SH-SY5Y (cell line): ENCODE results near the gene PLXNB1.
A peak's percentile ranks its signal among the peaks of the same experiment; 100 is the strongest.

Source experiments
- GATA2 ChIP-seq: IDR thresholded peaks from 2 replicates; pipeline ENCODE4 v1.6.1; 2011; ENCODE audit warnings: mild to moderate bottlenecking, low read depth, low read length
- GATA3 ChIP-seq: IDR thresholded peaks from 2 replicates; pipeline ENCODE4 v1.6.1; 2011; ENCODE audit warnings: low read depth, mild to moderate bottlenecking, low read length, moderate library complexity

Gene PLXNB1

DNA sequence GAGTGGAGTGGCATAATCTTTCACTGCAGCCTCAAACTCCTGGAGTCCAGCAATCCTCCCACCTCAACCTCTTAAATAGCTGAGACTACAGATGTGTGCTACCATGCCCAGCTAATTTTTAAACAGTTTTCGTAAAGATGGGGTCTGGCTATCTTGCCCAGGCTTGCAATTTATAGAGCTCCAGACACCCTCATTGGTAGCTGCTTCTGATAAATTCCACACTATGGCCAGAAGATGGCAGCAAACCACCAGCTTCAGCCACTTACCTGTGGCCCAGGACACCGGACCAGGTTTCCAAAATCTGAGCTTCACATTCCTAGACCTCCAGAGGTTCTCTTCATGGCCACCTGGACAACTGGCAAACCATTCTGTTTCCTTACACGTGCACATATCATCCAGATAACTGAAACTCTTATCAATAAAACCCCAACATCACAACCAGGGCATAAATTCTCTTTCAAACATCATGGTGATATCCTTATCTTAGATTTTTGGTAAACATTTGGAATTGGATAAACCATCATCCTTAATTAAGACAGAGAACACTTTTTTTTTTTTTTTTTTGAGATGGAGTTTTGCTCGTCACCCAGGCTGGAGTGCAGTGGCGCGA, 29.0 kb downstream of the PLXNB1 start:
- TF ChIP-seq GATA2 (no peak), GATA3 (no peak)

DNA sequence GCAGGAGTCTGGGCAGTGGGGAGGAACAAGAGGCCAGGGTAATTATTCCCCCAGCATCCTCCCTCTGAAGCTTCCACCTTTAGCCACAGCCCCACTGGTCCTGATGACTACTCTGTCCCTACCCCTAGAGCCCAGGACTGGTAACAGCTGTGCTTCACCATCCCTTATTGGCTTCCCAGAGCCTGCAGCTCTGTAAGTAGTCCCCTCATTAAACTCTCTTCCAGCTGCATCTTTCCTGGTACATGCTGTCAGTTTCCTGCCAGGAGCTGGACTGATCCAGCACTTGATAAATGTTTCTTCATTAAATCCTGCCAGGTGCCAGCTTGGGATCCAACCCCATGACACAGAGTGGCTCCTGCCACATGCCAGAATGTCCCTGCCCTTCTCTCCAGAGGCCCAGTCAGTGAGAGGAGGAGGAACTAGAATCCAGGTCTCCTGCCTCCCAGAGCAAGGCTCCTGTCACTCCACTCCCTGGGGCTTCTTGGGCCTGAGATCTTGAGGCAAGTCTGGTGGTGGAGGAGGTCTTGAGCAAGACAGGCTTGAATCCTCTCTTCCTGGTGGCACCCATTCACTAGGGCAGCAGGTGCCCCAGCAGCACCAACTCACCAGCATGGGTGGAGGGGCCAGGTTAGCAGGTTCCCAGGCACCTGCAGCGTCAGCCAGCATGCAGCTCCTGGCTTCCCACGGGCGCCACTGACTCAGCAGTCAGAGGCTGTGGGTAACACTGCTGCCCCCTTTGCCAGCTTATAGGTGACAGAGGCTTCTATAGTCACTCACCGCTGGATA, 30.3 kb downstream of the PLXNB1 start:
- TF ChIP-seq GATA2 (no peak; the same call in 1 of the 2 replicates), GATA3 (no peak)

DNA sequence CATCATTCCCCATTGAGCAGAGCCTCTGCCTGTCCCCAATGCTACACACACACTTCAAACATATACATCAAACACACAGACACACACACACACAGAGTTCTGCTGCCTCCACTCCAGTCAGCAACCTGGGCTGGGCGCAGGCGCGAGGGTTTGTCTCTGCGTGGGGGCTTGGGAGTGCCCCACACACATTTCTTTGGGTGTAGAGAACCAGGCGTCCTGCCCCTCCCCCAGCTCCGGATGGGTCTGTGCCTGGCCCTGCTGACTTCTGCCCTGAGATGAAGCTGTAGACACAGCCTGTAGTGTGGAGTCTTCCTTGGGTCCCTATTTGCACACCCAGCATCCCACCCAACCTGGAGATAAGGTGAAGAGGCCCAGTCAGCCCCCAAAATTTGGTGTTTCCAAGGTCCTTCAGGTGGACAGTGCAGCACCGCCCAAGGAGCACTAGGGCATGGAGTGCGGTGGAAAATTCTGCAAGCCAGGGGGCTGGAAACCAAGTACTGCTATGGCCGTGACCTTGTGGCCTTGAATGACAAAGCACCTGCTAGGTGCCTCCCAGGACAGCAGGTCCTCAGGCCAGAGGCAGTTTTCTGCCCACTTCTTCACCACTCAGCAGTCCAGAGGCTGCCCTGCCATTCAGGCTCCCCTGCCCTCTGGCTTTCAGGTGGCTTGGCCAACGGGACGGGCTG, 31.0 kb downstream of the PLXNB1 start:
- TF ChIP-seq GATA3 = no peak

DNA sequence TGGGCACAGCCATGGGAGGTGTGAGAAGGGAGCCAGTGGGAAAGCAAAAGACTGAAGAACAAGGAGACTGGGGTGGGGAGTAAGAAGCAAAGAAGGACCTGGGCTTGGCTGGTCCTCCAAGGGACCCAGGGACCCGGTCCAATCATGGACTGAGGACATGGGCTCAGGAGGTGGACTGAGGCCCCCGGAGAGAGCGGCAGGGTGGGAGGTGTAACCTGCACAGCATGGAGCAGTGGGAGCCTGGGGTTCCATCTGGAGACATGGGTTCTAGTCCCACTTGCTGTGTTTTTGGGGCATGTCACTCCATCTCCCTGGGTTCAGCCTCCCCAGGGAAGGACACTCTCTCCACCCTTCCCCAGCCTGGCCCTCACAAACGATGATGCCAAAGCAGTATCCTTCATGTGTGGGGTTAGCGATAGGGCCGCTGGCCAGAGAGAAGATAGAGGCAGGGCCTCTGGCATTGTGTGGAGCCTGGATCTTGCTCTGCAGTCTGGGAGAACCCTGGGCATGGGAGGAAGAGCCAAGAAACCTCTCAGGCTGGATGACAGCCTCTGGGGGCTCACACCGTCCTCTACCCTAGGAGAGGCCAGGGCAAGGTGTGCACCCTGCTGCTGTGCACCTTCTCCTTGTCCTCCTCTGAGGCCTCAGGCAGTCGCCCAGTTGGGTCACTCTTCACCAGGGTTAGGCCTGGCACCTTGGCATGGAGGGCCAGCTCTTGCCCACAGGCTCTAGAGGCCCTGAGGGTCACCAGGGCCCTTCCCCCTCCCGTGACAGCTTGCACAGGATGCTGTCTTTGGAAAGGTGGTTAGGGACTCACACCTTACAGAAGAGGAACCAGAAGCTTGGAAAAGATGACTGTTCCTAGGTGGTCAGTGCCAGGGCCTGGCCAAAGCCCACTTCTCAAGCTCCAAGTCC, 31.9 kb downstream of the PLXNB1 start:
- TF ChIP-seq GATA3 (no peak), GATA2 (no peak)

DNA sequence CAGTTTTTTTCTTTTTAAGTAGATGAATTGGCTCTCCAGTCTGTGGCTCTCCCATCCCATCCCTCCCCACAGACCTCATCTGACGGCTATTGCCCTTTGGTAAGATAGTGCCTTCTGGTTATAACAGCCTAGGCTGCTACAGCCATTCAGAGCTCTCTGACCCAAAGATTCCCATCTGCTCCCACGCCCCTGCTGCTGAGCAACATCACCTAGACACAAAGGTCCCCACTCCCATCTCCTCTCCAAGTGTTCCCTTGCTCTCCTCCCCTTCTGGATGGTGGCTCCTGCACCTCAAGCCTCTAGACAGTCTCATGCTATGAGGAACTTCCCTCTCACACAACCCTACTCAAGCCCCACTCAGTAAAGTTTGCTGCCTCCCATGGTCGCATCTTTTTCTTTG, 34.2 kb downstream of the PLXNB1 start:
- TF ChIP-seq GATA3 (no peak), GATA2 (no peak)

DNA sequence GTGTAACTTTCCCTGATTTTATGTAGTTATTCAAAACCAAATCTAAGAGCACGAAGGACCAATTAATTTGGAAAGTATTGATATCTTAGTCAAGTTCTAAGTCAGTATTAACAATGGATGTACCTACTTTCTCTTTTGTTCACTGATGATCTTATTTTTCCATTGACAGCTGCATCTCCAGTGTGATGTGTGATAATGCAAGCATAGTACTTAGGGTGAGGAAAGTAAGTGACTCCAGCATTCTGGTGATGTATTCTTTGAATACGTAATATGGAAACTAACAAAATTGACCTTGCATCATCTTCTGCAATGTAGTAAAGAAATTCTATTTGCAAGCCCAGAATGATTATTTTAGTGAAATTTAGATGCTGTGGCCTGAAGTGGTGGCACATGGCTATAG, 35.5 kb downstream of the PLXNB1 start:
- TF ChIP-seq GATA2 (no peak), GATA3 (no peak)

DNA sequence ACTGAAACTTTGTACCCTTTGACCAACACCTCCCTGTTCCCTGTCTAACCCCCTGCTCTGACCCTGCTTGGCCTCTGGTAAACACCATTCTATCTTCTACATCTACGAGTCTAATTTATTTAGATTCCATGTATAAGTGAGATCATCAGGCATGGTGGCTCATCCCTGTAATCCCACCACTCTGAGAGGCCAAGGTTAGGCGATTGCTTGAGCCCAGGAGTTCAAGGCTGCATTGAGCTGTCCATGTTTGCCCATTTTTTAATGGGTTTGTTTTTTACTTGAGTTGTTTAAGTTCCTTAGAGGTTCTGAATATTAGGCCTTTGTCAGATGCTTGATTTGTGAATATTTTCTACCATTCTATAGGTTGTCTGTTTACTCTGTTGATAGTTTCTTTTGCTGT, 40.9 kb downstream of the PLXNB1 start:
- TF ChIP-seq GATA3 (no peak), GATA2 (no peak)

DNA sequence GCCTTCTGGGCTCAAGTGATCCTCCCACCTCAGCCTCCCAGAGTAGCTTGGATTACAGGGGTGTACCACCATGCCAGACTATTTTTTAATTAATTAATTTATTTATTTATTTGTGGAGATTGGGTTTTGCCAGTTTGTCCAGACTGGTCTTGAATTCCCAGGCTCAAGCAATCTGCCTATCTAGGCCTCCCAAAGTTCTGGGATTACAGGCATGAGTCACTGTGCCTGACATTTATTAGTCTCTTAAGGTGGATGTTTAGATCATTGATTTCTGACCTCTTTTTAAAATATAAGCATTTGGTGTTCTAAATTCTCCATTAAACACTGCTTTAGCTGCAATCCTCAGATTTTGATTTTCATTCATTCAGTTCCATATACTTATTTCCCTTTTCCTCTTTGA, 42.3 kb downstream of the PLXNB1 start:
- TF ChIP-seq GATA2 = no peak
- TF ChIP-seq GATA3 = no peak

DNA sequence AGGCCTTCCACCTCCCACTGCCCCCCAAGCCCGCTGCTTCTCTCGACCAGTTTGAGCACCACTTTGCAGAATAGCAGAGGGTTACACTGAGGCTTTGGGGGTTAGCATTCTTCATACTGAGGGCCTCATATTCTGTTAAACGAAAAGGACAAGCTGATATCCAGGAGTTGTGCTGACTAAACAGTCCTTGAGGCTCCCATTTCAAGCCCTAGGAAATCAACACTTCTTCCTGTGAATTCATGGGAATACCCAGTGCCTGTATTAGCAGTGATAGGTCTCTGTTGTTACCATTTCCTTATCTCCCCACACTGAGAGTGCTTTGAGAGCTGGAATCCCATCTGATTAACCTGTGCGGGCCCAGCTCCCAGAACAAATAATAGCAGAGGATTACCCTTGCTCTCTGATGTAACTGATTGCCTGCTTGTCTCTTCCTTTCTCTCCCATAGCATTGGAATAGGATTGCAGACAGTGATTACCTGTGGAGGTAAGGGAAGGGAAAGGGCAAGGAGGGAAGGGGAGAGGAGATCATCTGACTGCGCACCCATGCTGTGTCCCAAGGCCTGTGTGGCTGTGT, 56.9 kb downstream of the PLXNB1 start:
- TF ChIP-seq GATA3 (no peak), GATA2 (peak; percentile 68; the same call in 1 of the 2 replicates)

DNA sequence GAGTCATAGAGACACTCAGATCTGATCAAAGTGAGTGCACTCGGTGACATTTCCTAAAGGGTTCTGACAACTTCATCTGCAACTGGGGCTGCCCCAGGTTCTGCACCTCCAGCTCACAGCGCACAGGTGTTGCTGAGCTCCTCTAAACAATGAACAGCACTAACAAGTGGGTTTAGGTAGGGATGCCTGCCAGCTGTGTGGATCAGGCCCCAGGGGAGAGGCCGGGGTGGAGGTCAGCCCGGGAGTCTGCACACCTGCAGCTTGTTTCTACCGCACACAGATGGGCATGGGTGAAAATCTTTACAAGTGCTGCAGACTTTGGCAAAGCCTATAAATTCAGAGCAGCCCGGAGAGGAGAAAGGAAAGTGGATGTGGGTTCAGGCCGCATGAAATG, 57.5 kb downstream of the PLXNB1 start:
- TF ChIP-seq GATA3 = no peak
- TF ChIP-seq GATA2 = no peak

DNA sequence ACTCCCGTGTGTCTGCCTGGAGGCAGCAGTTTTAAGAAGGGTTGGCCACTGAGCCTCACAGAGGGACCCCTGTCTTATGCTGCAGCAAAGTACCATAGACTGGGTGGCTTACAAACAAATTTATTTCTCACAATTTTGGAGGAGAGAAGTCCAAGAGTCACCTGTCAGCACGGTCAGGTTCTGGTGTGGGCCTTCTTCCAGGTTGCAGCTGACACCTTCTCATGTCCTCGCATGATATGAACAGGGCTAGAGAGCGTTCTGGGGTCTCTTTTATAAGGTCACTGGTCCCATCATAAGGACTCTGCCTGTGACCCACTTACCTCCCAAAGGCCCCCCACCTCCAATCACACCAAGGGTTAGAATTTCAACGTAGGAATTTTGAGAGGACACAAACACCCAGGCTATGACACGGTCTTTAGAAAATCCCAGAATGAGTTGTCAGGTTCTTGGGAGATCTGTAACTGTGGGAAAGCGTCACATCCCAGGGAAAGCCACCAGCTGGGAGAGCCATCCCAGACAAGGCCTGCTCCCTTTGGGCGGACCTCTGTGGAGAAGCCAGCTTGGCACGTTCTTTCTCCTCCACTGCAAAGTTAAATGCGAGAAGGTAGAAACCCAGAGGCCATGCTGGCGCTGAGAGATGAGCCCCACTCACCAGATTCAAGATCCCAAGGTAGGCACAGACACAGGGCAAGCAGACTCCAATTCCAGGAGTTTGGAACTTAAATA, 58.1 kb downstream of the PLXNB1 start, which contains the start of gene FBXW12:
FBXW12 (plus strand) TSS at position 569 of the 726 bp plus-strand sequence. CDS start 549 bp downstream, outside the sequence.
- TF ChIP-seq GATA3 = no peak

DNA sequence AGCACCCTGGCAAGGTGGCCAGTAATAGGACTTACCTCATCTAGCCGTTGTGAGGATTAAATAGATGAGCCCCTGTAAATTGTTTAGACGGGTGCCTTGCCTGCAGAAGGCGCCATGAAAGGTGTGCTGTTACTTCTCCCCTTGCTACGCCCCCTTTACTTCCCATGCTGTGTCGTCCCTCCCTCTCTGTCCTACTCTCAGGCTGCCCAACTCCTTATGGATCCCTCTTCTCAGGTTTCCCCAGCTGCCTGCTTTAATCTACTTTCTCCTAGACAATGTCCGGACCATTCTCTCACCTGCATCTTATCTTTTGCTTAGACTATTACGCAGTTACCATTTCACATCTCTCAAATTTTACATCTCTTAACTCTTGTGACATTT, 59.6 kb downstream of the PLXNB1 start:
- TF ChIP-seq GATA3 (no peak), GATA2 (no peak)

DNA sequence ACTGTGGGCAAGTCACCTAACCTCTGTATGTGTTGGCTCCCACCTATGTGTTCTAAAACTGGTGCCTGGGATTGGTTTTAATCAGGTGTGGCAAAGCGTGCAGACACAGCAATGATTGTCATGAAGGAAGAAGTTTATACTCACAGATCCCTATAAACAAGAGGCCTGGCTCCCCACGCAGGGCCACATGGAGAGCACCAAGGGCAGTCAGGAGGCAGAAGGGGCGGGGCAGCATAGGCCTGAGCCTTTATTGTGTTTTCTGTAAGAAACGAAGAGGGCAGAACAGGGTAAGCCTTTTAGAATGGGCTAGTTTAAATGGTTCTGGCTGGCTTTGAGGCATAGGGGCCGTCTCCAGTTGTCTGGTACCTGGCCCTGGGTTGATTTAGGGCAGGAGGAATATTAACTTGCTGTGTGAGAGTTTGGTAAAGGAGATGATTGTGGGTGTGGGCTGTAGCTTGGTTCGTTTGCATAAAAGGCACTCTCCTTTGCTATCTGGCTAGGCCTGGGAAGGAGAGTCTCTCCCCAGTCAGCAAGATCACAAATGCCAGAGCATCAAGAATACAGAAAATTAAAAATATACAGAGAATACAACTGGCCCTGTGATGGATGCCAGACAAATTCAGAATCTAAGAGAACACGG, 60.1 kb downstream of the PLXNB1 start:
- no peak for TF ChIP-seq GATA3
- no peak for TF ChIP-seq GATA2
